Activated CD4-positive, alpha-beta T cell treated with anti-CD3 and anti-CD28 coated beads for 1 hour (primary cell): ENCODE measurements around the gene CSNK2B.

Source experiments
- DNase-seq: peaks from one replicate; pipeline ENCODE4 v3.0.0-alpha.2; 2020

Gene CSNK2B

GRCh38 chr6:31665501-31666336 lies at the start of gene CSNK2B:
CSNK2B (plus strand) TSS chr6:31666080; CDS start chr6:31666832, 752 bp downstream.
- DNase-seq, result peak; percentile 98

- DNase-seq, result no peak
Observed at GRCh38 chr6:31617010-31617409, 48.9 kb upstream of the CSNK2B start.

GRCh38 chr6:31619805-31620585 lies 45.9 kb upstream of the CSNK2B start:
- peak; percentile 92 for DNase-seq

GRCh38 chr6:31620586-31621319 lies 45.1 kb upstream of the CSNK2B start, which contains the start of gene PRRC2A:
PRRC2A (plus strand) TSS chr6:31620715; CDS start chr6:31622790, 2,075 bp downstream.
- peak; percentile 90 for DNase-seq

GRCh38 chr6:31621320-31621939 lies 44.5 kb upstream of the CSNK2B start:
- DNase-seq, result no peak

- no peak for DNase-seq
Observed at GRCh38 chr6:31621991-31622390, 43.9 kb upstream of the CSNK2B start.

- no peak for DNase-seq
Observed at GRCh38 chr6:31622684-31623091, 43.2 kb upstream of the CSNK2B start.

GRCh38 chr6:31624070-31624469 lies 41.8 kb upstream of the CSNK2B start:
- no peak for DNase-seq

GRCh38 chr6:31626952-31627351 lies 38.9 kb upstream of the CSNK2B start:
- DNase-seq, result no peak

GRCh38 chr6:31627690-31628287 lies 38.1 kb upstream of the CSNK2B start:
- no peak for DNase-seq

- DNase-seq, result no peak
Observed at GRCh38 chr6:31629014-31629413, 36.9 kb upstream of the CSNK2B start.

GRCh38 chr6:31630177-31630934 lies 35.5 kb upstream of the CSNK2B start:
- no peak for DNase-seq

- no peak for DNase-seq
Observed at GRCh38 chr6:31631209-31631608, 34.7 kb upstream of the CSNK2B start.

GRCh38 chr6:31631681-31632278 lies 34.1 kb upstream of the CSNK2B start:
- DNase-seq, result no peak

GRCh38 chr6:31632279-31632946 lies 33.5 kb upstream of the CSNK2B start:
- no peak for DNase-seq

GRCh38 chr6:31633447-31633846 lies 32.4 kb upstream of the CSNK2B start:
- DNase-seq, result no peak

- DNase-seq, result no peak
Observed at GRCh38 chr6:31634131-31634530, 31.7 kb upstream of the CSNK2B start.

GRCh38 chr6:31634969-31635575 lies 30.8 kb upstream of the CSNK2B start:
- no peak for DNase-seq

GRCh38 chr6:31636698-31637596 lies 28.9 kb upstream of the CSNK2B start:
- DNase-seq, result no peak
